Mammary epithelial cell (primary cell): ENCODE data around the gene WDR4.

Experiments used
- EZH2 ChIP-seq: IDR thresholded peaks from 2 replicates; pipeline ENCODE4 v1.6.1; 2012; ENCODE audit warnings: low read length, inconsistent platforms, borderline replicate concordance
- TF ChIP-seq, protein P1 (sequence below), 2 donors: IDR thresholded peaks in 1 of 2; conservative IDR thresholded peaks in 1 of 2; 2 replicates each; pipeline ENCODE4 v1.5.1; 2011 to 2012; ENCODE audit warnings: inconsistent platforms in 2 of 2, low read length in 2 of 2, mild to moderate bottlenecking in 2 of 2, control low read depth in 1 of 2, low read depth in 1 of 2; ENCODE audit not compliant: insufficient read depth in 1 of 2; ENCODE audit errors: extremely low read depth in 1 of 2

DNA sequence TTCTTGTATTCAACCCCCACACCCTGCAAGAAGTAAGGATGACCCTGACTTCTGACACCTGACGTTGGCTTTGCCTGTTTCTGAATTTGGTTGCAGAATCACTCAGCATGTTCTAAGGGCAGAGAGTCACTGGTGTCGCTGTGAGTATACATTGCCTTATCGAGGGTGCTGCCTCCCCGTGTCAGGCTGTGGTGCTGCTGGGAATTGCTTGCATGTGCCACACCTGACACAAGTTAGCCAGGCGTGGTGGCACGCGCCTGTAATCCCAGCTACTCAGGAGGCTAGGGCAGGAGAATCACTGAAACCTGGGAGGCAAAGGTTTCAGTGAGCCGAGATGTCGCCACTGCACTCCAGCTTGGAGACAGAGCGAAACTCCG is 45.9 kb downstream of the WDR4 start:
- TF ChIP-seq, protein P1, sequence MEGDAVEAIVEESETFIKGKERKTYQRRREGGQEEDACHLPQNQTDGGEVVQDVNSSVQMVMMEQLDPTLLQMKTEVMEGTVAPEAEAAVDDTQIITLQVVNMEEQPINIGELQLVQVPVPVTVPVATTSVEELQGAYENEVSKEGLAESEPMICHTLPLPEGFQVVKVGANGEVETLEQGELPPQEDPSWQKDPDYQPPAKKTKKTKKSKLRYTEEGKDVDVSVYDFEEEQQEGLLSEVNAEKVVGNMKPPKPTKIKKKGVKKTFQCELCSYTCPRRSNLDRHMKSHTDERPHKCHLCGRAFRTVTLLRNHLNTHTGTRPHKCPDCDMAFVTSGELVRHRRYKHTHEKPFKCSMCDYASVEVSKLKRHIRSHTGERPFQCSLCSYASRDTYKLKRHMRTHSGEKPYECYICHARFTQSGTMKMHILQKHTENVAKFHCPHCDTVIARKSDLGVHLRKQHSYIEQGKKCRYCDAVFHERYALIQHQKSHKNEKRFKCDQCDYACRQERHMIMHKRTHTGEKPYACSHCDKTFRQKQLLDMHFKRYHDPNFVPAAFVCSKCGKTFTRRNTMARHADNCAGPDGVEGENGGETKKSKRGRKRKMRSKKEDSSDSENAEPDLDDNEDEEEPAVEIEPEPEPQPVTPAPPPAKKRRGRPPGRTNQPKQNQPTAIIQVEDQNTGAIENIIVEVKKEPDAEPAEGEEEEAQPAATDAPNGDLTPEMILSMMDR (conservative IDR thresholded peaks at IDR 0.05 in 1 of 2, IDR thresholded peaks at IDR 0.05 in 1 of 2; ENCODE audit: extremely low read depth in 1 of 2, insufficient read depth in 1 of 2, low read depth in 1 of 2, low read length in 2 of 2): peak; percentile 15 to 32
- no peak for TF ChIP-seq EZH2
